ENCODE measurements around the gene AGT.

Gene AGT

GRCh38 chr1:230694464-230694863 is 19.5 kb downstream of the AGT start:
- TF ChIP-seq REST (IDR thresholded peaks at IDR 0.05; ENCODE audit: insufficient read depth in 1 of 2, low read depth in 2 of 2, low read length in 2 of 2) = no peak
- TF ChIP-seq FOXP2 (optimal IDR thresholded peaks at IDR 0.05; ENCODE audit: borderline replicate concordance, extremely low read depth, extremely low read length, insufficient read depth) = no peak
- TF ChIP-seq SIN3A (IDR thresholded peaks at IDR 0.05; ENCODE audit: borderline replicate concordance, insufficient read depth, low read length) = no peak
- TF ChIP-seq POLR2AphosphoS5 (IDR thresholded peaks at IDR 0.05; ENCODE audit: low read depth, low read length) = no peak
- no peak for TF ChIP-seq TAF1 (IDR thresholded peaks at IDR 0.05; ENCODE audit: borderline replicate concordance, insufficient read depth, low read length)

GRCh38 chr1:230693777-230694176 is 20.1 kb downstream of the AGT start:
- no peak for TF ChIP-seq FOXP2 (optimal IDR thresholded peaks at IDR 0.05; ENCODE audit: borderline replicate concordance, extremely low read depth, extremely low read length, insufficient read depth)
- TF ChIP-seq REST (IDR thresholded peaks at IDR 0.05; ENCODE audit: insufficient read depth in 1 of 2, low read depth in 2 of 2, low read length in 2 of 2) = no peak
- no peak for TF ChIP-seq POLR2AphosphoS5 (IDR thresholded peaks at IDR 0.05; ENCODE audit: low read depth, low read length)
- TF ChIP-seq SIN3A (IDR thresholded peaks at IDR 0.05; ENCODE audit: borderline replicate concordance, insufficient read depth, low read length) = no peak
- TF ChIP-seq TAF1 (IDR thresholded peaks at IDR 0.05; ENCODE audit: borderline replicate concordance, insufficient read depth, low read length) = no peak

- TF ChIP-seq TAF1 (IDR thresholded peaks at IDR 0.05; ENCODE audit: borderline replicate concordance, insufficient read depth, low read length) = no peak
- no peak for TF ChIP-seq SIN3A (IDR thresholded peaks at IDR 0.05; ENCODE audit: borderline replicate concordance, insufficient read depth, low read length)
- no peak for TF ChIP-seq REST (IDR thresholded peaks at IDR 0.05; ENCODE audit: insufficient read depth in 1 of 2, low read depth in 2 of 2, low read length in 2 of 2)
- no peak for TF ChIP-seq FOXP2 (optimal IDR thresholded peaks at IDR 0.05; ENCODE audit: borderline replicate concordance, extremely low read depth, extremely low read length, insufficient read depth)
- TF ChIP-seq POLR2AphosphoS5 (IDR thresholded peaks at IDR 0.05; ENCODE audit: low read depth, low read length) = no peak
These were observed 20.7 kb downstream of the AGT start for GRCh38 chr1:230693221-230693620.

GRCh38 chr1:230691615-230692014 is 22.3 kb downstream of the AGT start:
- no peak for TF ChIP-seq TAF1 (IDR thresholded peaks at IDR 0.05; ENCODE audit: borderline replicate concordance, insufficient read depth, low read length)
- no peak for TF ChIP-seq POLR2AphosphoS5 (IDR thresholded peaks at IDR 0.05; ENCODE audit: low read depth, low read length)
- no peak for TF ChIP-seq FOXP2 (optimal IDR thresholded peaks at IDR 0.05; ENCODE audit: borderline replicate concordance, extremely low read depth, extremely low read length, insufficient read depth)
- TF ChIP-seq REST (IDR thresholded peaks at IDR 0.05; ENCODE audit: insufficient read depth in 1 of 2, low read depth in 2 of 2, low read length in 2 of 2) = no peak
- no peak for TF ChIP-seq SIN3A (IDR thresholded peaks at IDR 0.05; ENCODE audit: borderline replicate concordance, insufficient read depth, low read length)

GRCh38 chr1:230690101-230690500 is 23.8 kb downstream of the AGT start:
- no peak for TF ChIP-seq POLR2AphosphoS5 (IDR thresholded peaks at IDR 0.05; ENCODE audit: low read depth, low read length)
- TF ChIP-seq REST (IDR thresholded peaks at IDR 0.05; ENCODE audit: insufficient read depth in 1 of 2, low read depth in 2 of 2, low read length in 2 of 2) = no peak
- TF ChIP-seq TAF1 (IDR thresholded peaks at IDR 0.05; ENCODE audit: borderline replicate concordance, insufficient read depth, low read length) = no peak
- no peak for TF ChIP-seq FOXP2 (optimal IDR thresholded peaks at IDR 0.05; ENCODE audit: borderline replicate concordance, extremely low read depth, extremely low read length, insufficient read depth)
- no peak for TF ChIP-seq SIN3A (IDR thresholded peaks at IDR 0.05; ENCODE audit: borderline replicate concordance, insufficient read depth, low read length)
